GM18511 (cell line): ENCODE results near the gene WRAP53.
"Not testable (repeated sequence)": the region's sequence is repeated elsewhere in the genome, so short reads cannot be mapped to it uniquely, and the experiment has no call there.

Experiments used
- ATAC-seq: cut with Tn5 transposase; IDR thresholded peaks from one replicate; pipeline ENCODE4 v1.9.1; 2021; ENCODE audit warnings: mild to moderate bottlenecking, moderate library complexity; ENCODE audit not compliant: unreplicated experiment

WRAP53 gene

DNA sequence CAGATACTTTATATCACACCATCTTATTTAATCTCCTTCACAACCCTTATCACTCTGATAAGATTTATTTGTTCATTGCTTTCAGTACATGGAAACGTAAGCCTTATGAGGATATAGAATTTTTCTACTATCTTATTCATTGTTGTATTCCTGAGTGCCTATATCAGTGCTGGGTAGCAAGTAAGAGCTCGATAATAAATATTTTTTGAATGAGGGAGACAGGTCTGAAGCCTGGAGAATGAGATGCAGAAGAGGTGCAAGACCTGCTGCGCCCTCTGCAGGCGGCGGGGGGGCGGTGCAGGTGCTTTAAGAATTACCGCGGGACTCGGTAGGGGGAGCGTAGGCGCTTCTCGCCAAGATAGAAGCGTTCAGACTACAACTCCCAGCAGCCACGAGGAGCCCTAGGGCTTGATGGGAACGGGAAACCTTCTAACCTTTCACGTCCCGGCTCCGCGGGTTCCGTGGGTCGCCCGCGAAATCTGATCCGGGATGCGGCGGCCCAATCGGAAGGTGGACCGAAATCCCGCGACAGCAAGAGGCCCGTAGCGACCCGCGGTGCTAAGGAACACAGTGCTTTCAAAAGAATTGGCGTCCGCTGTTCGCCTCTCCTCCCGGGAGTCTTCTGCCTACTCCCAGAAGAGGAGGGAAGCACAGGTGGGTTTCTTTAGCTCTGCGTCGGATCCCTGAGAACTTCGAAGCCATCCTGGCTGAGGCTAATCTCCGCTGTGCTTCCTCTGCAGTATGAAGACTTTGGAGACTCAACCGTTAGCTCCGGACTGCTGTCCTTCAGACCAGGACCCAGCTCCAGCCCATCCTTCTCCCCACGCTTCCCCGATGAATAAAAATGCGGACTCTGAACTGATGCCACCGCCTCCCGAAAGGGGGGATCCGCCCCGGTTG lies at the start of gene WRAP53:
Gene WRAP53, plus strand, starts transcription at position 570 of the 900 bp plus-strand sequence. Its CDS starts 172 bp downstream, at position 742.
- ATAC-seq: peak; percentile 73

DNA sequence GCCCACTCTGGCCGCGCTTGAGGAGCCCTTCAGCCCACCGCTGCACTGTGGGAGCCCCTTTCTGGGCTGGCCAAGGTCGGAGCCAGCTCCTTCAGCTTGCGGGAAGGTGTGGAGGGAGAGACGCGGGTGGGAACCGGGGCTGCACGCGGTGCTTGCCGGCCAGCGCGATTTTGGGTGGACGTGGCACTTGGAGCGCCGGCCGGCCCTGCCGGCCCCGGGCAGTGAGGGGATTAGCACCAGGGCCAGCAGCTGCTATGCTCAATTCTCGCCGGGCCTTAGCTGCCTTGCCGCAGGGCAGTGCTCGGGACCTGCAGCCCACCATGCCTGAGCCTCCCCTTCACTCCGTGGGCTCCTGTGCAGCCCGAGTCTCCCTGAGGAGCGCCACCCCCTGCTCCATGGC lies 47.5 kb upstream of the WRAP53 start:
- no peak for ATAC-seq

DNA sequence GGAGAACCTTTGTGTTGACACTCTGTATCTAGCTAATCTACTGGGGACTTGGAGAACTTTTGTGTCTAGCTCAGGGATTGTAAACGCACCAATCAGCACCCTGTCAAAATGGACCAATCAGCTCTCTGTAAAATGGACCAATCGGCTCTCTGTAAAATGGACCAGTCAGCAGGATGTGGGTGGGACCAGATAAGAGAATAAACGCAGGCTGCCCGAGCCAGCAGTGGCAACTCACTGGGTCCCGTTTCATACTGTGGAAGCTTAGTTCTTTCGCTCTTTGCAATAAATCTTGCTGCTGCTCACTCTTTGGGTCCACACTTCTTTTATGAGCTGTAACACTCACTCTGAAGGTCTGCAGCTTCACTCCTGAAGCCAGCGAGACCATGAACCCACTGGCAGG lies 46.6 kb upstream of the WRAP53 start:
- ATAC-seq: not testable (repeated sequence)

- no peak for ATAC-seq
These were observed 43.5 kb upstream of the WRAP53 start for GRCh38 chr17:7644775-7645174.

DNA sequence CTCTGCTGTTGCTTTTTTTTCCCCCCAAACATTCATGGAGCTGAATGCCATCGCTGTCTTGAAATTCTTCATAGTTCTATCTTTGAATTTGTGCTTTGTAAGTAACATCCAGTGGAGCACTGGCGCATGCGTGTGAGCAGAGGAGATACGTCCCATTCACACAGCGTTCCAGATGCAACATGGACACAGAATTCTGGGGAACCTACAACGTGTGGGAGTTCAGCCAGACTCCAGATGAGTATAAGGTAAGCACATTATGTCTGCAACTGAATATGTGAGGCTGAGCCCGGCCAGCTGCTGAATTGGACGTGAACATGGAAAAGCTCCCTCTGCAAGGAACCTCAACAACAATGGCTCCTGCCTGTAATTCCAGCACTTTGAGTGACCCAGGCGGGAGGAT lies 41.8 kb upstream of the WRAP53 start:
- ATAC-seq: no peak

DNA sequence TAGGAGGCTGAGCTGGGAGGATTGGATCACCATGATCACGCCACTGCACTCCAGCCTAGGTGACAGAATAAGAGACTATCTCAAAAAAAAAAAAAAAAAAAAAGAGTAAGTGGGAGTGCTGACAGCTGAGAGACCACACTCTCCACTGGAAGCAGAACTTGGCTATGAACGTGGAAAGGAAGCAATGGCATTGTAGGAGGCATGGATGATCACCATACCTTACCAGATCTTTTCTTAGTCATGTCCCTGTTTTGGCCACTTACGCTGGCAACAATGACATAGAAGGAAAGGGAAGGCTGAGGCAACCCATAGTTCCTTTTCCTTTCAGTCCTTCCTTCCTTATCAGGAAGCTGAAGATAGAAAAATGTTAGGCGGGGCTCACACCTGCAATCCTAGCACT lies 41.3 kb upstream of the WRAP53 start:
- ATAC-seq: no peak

- no peak for ATAC-seq
These were observed 37.7 kb upstream of the WRAP53 start, which contains the start of gene ATP1B2 for GRCh38 chr17:7650509-7651096. ATP1B2 (plus strand) TSS chr17:7650926; CDS start chr17:7651519, 593 bp downstream.

GRCh38 chr17:7651097-7651664 lies 37.1 kb upstream of the WRAP53 start:
- ATAC-seq: no peak

DNA sequence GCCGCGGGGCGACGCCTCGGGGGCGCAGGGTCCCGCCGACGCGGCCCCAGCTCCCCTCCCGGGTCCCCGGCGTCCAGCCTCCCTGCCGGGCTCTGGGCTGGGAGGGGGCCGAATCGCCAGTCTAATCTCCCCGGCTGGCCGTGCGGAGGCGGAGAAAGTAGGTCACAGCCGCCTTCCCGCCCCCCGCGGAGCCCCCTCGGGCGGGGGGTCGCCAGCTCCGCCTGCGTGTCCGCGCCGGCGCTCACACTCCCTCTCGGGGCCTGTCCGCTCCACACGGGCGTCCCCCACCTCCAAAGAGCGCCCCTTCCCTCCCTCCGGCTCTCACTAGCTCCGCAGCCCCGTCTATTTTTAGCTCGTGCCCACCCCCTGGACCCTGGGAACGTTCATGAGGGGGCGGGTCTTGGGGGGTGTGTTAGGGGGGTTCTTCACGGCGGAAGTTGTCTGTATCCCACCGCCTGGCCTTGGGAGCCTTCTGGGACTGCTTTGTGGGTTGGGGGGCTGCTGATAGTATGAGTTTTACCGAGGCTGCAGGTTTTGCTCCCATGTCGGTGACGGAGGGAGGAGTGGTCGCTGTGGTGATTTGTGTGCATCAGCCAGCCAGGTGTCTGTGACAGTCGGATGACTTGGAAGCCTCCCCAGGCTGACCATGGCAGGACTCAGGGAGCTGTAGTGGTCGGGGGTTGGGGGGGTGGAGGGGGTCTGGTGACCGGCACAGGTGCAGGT lies 36.5 kb upstream of the WRAP53 start:
- ATAC-seq: no peak

GRCh38 chr17:7652388-7653356 lies 35.6 kb upstream of the WRAP53 start:
- ATAC-seq: no peak

DNA sequence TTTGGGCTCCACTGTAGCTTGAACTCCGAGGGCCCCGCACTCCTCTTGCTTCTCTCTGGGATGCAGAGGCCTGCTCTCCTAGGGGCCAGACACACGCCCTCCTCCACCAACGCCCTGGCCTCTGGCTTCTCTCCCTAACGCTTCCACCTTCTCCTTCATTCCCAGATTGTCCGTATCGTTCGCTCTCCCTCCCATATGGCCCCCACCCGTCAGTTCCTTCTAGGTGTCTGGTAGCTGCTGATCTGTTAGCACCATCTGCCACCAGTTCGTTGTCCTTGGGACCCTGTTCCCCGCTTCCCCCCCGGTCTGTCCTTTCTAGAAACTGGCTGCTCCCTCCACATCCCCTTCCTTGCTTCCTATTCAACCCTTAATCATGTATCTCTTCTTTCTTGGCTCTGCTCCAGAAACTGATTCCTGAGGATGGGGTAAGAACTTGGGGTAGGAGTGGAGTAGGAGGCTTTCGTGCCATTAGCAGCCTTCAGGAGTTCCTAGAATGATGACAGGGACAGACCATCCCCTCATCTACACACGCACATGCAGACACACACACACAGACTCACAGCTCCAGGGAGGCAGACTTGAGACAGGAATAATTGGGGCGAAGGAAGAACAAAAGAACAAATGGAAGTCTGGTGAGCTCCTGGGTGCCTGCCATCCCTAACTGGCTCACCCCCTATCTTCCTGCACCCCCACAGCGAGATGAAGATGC lies 33.3 kb upstream of the WRAP53 start:
- ATAC-seq: no peak

DNA sequence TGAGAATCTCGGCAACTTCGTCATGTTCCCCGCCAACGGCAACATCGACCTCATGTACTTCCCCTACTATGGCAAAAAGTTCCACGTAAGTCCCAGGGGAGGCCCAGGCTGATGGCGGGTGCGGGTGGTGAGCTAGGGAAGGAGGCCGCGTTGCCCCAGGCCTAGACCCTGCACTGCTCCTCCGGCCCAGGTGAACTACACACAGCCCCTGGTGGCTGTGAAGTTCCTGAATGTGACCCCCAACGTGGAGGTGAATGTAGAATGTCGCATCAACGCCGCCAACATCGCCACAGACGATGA lies 32.8 kb upstream of the WRAP53 start:
- ATAC-seq: no peak

- no peak for ATAC-seq
These were observed 31.2 kb upstream of the WRAP53 start for GRCh38 chr17:7656958-7657609.

- no peak for ATAC-seq
These were observed 20.4 kb upstream of the WRAP53 start for GRCh38 chr17:7667656-7668406.

DNA sequence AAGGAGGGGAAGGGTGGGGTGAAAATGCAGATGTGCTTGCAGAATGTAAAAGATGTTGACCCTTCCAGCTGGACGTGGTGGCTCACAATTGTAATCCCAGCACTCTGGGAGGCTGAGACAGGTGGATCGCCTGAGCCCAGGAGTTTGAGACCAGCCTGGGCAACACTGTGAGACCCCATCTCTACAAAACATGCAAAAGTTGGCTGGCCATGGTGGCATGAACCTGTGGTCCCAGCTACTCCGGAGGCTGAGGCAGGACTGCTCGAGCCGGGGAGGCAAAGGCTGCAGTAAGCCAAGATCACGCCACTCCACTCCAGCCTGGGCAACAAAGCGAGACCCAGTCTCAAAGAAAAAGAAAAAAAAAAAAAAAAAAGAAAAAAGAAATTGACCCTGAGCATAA lies 19.8 kb upstream of the WRAP53 start:
- no peak for ATAC-seq

GRCh38 chr17:7673239-7673638 lies 15.0 kb upstream of the WRAP53 start:
- no peak for ATAC-seq

DNA sequence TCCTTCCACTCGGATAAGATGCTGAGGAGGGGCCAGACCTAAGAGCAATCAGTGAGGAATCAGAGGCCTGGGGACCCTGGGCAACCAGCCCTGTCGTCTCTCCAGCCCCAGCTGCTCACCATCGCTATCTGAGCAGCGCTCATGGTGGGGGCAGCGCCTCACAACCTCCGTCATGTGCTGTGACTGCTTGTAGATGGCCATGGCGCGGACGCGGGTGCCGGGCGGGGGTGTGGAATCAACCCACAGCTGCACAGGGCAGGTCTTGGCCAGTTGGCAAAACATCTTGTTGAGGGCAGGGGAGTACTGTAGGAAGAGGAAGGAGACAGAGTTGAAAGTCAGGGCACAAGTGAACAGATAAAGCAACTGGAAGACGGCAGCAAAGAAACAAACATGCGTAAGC lies 13.3 kb upstream of the WRAP53 start:
- ATAC-seq: no peak

- ATAC-seq: no peak
These were observed 11.7 kb upstream of the WRAP53 start for GRCh38 chr17:7676533-7676932.
